HG03460 (cell line): ENCODE results near the gene KIAA1958.
"Not testable (repeated sequence)": the region's sequence is repeated elsewhere in the genome, so short reads cannot be mapped to it uniquely, and the experiment has no call there.

Source experiments
- ATAC-seq: cut with Tn5 transposase; IDR thresholded peaks from one replicate; pipeline ENCODE4 v1.9.1; 2021; ENCODE audit not compliant: unreplicated experiment

The KIAA1958 gene

DNA sequence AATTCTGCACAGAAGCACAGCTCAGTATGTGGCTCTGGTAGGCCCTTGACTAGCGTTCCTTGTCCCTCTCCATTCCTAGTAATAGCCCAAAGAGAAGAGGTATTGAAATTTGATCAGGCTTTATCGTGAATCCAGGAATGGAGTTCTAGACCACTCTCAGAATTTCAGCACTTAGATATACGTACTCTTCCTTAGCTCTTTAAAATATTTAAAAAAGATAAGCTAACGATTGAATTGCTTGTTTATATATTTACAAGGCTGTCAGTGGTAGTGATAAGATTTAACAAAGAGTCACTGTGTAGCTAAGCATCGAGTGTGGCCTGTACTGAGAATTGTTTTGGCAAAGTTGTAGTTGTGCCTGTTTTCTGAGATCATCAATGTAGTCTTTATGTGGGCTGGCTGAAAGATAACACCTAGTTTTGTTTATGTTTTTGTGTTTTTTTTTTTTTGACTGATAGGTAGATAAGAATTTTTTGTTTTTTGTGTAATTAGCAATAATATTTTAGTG lies 2.5 kb downstream of the KIAA1958 start:
- no peak for ATAC-seq

DNA sequence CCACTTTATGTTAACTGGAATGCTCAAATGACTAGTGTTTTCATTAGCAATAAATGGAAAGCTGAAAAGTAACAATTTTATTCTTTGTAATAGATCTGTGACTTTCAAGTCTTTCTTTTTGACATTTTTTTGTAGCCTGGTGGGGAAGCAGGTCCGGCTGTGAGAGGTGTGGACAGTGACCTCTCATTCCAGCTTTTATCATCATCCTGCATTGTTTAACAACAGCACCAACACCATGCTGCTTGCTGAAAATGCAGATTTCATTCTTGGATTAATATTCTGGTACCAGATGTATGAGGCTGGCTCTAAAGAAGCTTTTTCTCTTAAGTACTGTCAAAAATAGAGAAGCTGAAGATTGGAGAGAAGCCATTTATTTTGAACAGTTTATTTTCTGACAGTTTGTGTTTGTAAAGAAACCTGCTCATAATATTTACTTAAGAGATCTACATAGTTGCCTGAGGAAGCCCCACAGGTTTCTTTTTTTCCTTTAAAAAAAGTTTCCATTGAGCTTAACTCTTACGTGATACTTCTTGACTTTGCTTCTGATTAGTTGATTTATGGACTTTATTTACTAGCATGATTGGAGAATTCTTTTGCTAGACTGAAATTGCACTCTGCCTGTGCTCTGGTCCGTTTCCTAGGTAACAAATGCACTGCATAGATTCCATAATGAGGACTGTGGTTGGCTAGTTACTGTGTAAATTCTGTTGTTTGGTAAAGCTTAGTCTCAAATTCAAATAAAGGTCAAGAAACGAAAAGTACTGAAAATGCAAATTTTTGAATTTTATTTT lies 3.4 kb downstream of the KIAA1958 start:
- ATAC-seq, result no peak

DNA sequence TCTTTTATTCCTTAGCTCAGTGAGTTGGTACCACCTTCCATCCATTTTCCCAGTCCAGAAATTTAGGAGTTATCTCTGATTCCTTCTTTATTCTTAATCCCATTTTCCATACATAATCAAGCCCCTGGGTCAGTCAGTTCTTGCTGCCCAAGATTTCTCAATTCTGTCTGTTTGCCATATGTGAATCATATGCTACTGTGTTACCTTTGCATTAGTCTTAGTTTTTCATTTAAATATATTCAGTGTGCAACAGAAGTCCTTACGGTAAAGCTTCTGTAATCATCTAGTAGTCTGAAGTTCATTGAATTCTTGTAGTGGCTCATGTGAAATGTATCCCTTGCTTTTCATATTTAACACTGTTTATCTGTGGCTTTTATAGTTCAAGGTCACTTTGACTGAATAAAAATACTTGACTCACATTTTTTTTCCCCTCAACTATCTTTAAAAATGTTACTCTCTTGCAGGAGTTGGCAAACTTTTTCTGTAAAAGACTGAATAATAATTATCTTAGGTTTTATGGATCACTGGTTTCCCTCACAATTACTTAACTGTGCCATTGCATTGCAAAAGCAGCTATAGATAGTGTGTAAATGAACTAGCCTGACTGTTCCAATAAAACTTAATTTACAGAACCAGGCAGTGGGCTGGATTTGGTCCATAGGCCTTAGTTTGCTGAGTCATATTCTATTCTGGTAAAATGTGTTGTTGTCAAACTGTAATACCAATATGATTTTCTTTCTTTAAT lies 6.9 kb downstream of the KIAA1958 start:
- ATAC-seq, result no peak

DNA sequence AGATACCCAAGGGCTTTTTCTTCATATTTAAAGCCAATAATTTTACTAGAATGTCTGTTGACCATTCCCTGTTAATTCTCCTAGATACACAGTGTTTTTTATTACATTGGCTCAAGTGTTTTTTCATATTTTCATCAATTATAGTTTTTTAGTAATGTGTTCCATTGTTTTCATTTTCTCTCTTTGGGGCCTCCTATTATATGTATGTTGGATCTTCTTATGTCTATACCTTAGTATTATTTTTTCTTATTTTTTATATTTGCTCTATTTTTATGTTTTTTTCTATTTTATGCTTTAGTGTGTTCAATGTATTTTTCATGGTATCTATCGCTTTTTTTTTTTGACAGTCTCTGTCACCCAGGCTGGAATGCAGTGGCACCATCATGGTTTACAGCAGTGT lies 7.5 kb downstream of the KIAA1958 start:
- ATAC-seq, result no peak

DNA sequence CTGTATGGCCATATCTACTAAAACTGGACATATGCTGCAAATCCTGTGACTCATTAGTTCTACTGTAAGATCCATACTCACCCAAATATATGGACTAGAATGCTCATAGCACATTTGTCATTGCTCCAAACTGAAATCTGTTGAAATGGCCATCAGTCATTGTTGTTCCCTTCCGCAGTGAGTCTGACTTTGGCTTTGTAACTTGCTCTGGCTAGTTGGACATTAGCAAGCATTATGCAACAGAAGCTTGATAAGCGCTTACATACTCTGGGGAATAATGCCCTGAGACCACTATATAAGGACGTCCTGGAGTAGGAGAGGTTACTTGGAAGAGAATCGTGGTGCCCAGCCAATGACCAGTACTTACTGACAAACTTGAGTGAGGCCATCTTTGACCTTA lies 9.0 kb downstream of the KIAA1958 start:
- ATAC-seq, result no peak

DNA sequence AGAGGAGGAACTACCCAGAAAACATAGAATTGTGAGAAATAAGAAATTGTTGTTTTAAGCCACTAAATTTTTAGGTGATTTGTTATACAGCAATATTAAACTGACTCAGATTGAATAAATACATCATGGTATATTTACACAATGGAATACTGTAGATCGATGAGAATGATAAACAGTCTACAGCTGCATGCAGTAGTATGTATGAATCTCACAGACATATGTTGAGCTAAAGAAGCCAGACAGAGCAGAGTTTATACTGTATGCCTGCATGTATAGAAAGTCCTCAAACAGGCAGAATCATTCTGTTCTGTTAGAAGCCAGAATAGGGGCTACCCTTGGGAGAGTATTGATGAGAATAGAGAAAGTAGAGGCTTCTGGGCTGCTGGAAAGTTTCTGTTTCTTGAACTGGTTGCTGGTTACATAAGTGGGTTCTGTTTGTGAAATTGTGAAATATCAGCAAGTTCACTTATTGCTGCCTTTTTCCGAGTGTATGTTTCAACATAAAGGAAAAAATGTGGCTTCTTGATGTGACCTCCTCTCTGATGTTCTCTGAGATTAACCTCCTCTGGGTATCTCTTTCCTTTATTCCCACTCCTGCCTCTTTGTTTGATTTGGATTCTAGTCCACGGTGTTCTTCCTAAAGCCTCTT lies 9.6 kb downstream of the KIAA1958 start:
- no peak for ATAC-seq

DNA sequence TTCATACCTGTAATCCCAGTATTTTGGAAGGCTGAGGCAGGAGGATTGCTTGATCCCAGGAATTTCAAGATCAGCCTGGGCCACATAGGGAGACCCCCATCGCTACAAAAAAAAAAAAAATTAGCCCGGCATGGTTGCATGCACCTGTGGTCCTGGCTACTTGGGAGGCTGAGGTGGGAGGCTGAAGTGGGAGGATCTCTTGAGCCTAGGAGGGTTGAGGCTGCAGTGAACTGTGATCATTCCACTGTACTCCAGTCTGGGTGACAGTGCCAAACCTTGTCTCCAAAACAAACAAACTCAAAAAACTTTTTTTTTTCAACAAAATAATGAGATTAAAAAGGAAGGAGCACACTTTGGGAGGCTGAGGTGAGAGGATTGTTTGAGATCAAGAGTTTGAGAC lies 14.2 kb downstream of the KIAA1958 start:
- ATAC-seq, result no peak

DNA sequence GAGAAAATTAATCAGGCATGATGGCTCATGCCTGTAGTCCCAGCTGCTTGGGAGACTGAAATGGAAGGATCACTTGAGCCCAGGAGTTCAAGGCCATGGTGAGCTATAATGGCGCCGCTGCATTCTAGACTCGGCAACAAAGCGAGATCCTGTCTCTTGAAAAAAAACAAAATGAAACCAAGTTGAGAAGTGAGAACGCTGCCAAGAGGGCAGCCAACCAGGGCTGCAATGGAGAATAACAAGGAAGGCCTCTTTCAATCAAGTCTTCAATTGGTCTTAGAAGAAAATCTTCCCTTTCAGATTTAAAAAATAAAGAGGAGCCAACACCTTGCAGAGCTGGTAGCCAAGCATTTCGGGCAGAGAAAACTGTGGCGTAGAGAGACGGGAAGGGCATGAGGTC lies 14.7 kb downstream of the KIAA1958 start:
- ATAC-seq, result no peak

DNA sequence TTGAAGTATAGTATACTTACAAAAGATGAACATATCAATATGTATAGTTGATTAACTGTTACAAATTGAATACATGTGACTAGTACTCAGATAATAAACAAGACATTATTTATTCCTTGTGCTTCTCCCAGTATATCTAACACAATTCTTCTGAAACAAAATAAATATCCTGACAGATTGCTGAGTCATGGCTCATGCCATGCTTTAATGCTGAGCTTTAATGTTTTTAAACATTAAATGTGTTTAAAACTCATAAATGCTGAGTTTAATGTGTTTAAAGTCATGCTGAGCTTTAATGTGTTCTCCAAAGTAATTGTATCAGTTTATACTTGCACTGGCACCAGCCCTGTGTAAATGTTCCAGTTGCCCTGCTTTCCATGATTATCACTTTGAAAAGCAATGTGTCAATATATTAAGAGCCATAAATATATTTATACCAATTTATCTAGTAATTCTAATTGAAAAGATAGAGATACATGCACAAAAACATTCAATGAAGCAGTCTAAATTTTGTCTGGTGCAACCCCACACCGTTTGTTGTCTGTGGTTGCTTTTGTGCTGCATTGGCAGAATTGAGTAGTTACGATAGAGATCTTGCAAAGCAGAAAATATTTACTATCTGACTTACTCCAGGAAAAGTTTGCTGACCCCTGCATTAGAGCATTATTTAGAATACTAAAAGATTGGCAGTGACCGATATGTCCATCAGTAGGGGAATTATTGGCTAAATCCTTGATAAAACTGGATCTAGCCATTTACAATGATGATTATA lies 15.7 kb downstream of the KIAA1958 start:
- ATAC-seq, result no peak

DNA sequence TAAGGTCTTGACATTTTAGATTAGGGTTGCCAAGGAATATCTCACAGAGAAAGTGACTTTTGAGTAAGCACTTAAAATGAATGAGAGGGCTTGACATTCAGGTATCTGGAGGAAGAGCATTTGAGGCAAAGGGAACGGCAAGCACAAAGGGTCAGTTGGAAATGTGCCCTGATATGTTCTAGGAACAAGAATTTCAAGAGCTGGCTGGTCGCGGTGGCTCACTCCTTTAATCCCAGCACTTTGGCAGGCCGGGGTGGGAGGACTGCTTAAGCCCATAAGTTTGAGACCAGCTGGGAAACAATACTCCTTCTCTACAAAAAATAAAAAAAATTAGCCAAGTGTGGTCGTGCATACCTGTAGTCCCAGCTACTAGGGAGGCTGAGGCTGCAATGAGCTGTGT lies 16.5 kb downstream of the KIAA1958 start:
- no peak for ATAC-seq

DNA sequence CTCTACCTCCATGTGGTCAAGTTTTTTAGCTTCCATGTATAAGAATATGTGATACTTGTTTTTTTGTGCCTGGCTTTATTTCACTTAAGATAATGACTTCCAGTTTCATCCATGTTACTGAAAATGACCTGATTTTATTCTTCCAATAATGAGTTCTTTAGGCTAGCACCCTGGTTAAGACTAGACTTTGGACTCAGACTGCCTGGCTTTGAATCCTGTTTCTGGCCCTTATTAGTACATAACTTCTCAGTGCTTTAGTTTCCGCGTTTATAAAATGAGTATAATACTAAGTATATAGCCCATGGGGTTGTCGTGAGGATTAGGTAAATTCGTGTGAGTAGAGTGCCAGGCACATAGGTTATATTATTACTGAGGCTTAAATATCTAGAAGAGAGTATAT lies 18.5 kb downstream of the KIAA1958 start:
- no peak for ATAC-seq

DNA sequence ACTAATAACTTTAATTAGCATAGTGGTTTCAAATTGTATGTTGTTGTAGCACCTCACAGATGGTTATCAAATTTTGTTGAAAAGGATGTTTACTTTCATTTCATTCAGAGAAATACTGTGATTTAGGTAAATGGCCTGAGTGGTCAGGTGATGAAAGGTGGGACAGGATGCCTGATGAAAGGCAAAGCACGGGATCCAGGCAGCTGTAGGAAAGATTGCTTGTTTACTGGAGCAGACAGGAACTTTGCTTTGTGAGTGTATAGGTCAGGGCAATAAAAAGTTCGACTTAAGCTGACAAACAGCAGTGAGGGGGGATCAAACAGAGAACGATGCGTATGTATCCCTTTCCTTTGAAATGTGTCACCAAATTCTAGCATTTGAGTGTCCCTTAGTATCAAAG lies 19.0 kb downstream of the KIAA1958 start:
- no peak for ATAC-seq

DNA sequence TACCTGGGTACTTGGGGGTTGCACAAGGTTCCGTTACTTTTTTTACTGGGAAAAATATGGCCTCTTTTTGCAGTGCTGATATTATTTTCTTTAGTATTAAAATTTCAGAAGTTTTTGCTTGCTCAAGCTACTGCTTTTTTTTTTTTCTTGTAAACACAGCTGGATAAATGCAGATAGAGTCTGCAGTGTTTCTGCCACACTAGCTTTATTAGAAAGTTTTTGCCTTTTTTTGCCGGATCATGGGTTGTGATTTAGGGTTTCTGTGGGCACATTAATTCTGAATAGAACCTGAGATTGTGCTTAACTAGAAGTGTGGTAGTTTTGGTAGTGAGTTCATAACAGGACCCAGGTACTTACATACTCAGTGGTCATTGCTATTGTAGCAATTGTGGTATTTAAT lies 19.9 kb downstream of the KIAA1958 start:
- no peak for ATAC-seq

DNA sequence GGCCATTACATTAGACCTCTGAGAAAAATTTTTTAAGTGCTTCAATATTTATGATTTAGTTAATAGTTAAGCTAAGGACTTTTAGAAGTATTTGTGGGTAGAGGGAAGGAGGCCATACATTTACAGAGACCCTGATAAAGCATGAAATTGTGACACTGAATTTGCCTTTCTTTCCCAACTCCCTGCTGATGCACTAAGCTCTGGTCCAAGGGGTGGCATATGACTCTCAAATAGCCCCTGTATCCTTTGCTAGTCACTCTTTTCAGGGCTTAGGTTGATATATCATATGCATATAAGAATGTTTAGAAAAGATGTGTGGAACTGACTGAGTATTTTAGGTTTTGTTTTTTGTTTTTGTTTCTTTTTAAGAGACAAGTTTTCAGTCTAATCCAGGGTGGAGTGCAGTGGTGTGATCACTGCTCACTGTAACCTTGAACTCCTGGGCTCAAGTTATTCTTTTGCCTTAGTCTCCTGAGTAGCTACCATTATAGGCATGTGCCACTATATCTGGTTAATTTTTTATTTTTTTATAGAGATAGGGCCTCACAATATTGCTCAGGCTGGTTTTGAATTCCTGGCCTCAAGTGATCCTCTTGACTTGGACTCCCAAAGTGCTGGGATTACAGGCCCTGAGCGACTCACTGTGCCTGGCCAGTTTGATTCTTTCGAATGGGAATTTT lies 20.5 kb downstream of the KIAA1958 start:
- no peak for ATAC-seq

DNA sequence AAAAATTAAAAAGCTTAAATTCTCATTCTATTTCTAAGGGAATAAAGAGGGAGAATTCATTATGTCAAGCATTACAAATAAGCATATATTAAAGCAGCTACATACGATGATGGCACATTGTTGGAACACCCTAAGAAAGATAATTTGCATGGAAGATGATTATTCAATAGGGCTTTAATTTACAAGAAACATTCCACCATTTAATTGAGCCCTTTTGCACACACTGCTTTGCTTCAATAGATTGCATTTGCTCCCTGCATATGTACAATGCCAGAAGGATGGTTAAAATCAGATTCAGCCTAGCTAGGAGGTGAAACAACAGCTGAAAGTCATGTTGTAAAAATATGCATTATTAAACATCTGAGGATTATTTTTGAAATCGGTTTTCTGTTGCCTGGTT lies 21.8 kb downstream of the KIAA1958 start:
- ATAC-seq, result no peak

DNA sequence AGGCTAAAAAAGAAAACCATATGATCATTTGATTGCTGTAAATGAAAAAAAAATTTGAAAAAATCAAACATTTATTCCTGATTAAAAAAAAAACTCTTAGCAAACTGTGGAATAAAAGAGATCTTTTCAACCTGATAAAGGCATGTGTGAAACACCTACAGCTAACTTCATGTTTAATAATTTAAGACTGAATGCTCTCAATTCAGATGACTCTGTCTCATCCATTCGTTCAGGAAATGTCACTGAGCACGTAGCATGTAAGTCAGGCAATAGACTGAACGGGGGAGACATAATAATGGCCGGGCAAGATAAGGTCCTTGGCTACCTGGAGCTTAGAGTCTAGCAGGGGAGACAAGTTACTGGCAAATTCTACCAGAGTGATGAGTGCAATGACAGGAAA lies 25.8 kb downstream of the KIAA1958 start:
- ATAC-seq, result not testable (repeated sequence)

DNA sequence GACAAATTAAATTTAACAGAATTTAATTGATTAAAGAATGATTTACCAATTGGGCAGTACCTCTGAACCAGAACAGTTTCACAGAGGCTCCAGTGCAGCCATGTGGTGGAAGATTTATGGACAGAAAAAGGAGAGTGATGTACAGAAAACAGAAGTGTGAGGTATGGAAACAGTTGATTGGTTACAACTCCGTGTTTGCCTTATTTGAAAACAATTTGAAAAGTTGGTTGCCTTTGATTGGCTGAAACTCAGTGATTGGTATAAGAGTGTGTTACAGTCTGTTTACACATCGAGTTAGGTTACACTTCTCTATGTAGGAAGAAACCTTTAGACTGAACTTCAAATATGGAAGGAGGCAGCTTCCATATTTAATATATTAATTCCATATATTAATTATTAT lies 30.1 kb downstream of the KIAA1958 start:
- no peak for ATAC-seq

DNA sequence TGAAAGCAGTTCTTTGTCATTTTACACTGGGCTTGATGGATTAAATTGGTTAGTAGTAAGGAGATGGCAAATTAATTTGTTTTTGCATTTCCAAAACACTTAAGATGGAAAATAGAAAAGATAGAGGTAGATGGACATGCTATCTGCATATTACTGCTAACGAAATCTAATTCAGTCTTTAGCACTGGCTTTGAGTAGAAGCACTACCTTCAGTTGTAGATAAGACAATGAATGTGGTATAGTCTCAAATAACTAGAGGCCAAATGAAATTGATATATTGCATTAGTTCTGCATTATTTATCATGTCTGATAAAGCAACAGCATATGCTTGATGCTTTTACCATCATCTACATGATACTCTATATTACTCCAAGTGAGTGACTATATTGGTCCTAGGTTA lies 33.4 kb downstream of the KIAA1958 start:
- no peak for ATAC-seq

DNA sequence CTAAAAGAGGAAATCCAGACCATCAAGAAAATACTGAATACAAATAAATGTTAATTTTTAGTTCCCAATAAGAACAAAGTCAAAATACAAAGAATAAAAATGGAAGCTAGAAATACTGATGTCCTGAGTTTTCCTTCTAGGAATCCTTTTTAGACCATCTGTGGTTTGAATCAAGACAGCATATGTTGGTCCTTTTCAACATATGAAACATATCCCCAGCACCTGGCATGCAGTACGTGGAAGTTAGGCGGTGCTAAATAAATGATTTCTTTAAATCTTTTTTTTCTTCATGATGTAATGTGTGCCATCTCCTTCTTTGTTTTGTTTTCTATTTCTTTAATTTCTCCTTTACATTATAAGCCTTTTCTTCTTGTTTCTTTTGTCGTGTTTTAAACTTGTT lies 34.0 kb downstream of the KIAA1958 start:
- ATAC-seq, result no peak

DNA sequence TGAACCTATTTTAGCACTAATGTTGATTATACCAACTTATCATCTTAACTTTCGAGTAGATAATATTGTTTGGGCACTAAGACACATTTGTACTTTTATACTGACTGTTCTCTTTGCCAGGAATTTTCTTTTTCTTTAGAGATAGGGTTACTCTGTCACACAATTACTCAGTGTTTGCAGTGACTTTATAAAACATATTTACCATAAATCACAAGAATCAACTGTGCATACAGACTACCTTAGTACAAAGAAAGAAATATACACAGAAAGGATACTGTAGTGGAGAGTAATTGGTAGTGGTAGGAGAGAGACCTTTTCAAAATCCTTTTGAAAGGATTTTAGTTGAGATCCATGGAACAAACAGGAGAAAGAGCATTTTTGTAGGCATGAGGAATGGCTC lies 40.3 kb downstream of the KIAA1958 start:
- no peak for ATAC-seq

DNA sequence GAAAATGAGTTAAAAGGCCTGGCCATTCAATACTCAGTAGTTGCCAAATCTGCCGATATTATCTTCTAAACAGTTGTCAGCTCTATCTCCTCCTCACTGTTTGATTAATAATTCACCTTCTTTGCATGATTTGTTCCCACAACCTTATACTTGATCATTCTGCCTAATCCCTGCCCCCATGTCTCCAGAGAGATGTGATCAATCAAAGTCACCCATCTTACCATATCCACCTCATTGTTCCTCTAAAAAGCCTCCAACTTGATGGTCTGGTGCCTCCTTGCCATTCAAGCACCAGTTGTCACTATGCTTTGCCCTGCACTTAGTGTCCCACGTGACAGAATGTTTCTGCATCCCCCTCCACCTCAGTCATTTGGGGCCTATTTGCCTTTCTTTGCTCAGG lies 41.3 kb downstream of the KIAA1958 start:
- no peak for ATAC-seq
